ENCODE data around the gene CBX1.

Gene CBX1

DNA sequence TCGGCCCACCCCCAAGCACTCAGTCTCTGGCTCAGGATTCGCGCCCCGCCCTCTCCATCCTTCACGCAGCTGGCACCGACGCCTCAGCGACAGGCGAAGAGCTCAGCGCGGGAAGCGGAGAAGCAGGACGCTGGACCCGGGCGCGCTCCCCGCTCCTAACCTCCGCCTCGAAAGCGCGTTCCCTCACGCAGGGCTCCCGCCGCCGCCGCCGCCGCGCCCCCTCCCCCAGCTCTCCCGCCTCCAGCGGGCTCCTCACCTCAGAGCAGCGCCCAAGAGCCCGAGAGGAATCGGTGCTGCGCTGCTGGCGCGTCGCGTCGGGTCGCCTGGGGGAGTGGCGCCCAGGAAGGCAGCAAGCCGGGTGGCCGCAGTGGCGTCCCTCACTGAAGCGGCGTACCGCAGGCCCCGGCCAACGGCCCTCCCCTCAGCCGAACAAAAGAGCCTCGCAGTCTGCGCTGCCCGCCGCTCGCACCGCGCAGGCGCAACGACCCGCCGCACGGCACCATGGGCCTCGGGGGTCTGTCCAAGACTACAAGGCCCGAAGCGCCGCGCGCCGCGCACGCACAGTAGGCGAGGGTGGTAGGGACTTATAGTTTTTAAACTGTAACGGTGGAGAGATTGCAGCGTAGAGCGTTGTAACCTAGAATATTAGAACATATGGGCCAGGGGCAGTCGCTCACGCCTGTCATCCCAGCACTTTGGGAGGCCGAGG is at the start of gene CBX1:
TSS of gene CBX1 (minus strand) at position 467 of the 709 bp plus-strand sequence. CDS start 24,474 bp downstream, outside the sequence.
- DNase-seq (ENCODE audit: low read depth) = peak; percentile 91

DNA sequence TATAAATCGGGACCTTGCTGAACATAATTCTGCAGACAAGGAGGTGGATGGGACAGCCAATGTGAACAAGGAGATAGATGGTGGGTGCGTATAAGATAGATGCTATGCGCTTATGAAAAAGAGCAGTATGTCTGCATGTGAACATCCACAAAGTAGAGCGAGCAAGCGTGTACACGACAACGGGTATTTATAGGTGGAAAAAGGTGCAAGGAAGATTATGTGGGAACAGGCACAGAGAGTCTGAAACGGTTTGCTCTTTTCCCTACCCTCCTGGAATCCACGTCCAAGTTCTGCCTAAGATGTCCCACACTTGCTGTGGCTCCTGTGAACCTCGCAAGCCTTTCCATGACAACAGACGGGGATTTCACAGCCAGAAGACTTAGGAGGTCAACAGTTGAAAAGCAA is 49.3 kb upstream of the CBX1 start:
- DNase-seq (ENCODE audit: low read depth) = no peak

DNA sequence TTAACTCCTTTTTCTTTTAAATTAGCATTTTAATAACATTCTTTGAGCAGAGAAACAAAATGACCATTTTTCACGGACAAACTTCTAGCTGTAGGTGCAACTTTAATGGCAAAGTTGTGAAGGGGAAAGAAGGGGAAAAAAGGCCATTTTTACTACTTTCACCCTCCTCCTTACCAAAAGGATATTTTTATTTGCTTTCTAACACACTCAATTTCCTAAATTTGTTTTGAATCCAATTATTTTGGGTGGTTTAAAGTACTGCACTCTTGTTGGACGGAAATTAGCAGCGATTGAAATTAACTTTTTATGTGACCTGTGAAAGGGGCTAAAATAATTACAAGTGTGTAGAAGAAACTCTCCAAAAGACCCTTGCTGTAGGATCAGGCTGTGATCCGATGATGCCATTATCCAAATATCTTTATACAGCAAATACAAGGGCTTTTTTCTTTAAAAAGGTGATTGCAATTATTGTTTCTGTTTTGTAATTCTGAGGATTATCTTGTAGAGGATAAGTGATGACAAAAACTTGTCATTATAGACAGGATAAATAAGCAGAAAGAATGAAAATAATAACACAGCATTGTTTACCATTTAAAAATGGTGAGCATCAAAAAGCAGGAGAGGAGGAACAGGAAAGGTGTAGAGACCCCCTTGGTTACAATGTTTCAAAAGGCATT is 48.6 kb upstream of the CBX1 start:
- no peak for DNase-seq (ENCODE audit: low read depth)

DNA sequence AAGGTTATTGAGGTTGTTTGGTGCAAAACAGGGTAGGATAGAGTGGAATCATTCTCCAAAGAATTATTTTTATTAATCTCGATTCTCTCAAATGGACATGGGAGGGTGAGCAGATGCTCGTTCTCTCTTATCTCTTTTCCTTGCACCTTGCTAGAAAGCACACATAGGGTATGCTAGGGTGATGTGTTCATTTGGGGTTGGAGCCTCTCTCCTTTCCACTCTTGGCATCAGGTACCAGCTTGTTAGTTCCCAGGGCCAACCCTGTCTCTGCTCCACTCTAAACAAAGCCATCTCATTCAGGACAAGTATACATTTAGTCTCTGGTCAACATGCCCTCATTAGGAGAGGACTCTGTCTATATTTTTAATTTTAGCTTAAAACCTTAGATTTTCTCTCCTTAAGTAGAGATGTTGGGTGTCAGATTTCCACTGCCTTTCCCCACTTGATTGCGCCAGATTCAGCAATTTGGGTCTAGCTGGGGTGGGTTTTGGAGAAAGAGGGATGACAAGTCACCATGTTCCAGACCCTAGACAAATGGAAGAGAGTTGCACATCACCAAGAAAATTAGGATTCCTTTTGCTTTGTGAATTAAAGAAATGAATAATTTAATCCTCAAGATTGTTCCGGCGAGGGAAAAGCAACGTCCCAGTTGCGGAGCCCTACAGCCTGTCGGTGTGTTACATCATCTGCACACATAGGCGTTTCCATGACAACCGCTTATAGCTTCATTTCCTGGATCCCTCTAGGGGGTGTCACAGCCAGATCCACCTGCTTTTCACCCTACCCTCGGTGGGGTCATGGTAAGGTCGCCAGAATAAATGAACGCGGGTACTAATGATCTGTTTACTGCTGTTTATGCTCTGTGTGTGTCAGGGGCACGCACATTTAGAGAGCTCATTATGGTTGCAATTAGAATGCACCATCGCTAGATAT is 47.8 kb upstream of the CBX1 start:
- no peak for DNase-seq (ENCODE audit: low read depth)

DNA sequence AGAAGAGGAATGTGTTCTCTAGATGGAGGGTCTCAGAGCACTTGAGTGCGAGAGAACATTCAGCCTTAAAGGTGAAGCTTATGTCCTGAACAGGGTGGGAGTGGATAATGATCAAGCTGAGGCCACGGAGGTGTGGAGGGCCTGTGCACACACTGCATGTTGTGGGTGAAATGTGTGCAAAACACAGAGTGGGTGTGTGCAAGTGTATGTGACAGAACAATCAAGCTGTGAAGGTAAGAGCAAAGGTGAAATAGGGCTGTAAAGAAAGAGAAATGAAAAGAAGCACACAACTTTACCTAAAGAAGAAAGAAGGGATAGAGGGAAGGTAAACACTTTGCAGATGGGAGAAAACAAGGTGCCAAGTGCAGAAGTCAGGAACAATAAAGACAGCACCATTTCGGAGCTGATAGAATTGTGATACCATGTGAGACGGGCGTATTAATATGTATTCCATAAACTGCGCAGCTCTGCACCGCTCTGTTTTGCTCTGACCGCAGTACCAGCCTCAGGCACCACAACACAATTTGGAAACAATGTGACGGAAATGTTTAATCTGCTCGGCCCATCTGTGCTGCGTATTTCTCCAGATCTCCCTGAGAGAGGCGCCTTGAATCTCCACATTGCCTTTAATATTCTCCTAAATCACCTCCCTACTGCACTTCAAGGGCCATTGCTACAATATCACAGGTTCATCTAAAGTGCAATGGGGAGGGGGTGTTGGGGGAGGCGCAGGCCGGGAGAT is 46.9 kb upstream of the CBX1 start:
- DNase-seq (ENCODE audit: low read depth) = no peak

DNA sequence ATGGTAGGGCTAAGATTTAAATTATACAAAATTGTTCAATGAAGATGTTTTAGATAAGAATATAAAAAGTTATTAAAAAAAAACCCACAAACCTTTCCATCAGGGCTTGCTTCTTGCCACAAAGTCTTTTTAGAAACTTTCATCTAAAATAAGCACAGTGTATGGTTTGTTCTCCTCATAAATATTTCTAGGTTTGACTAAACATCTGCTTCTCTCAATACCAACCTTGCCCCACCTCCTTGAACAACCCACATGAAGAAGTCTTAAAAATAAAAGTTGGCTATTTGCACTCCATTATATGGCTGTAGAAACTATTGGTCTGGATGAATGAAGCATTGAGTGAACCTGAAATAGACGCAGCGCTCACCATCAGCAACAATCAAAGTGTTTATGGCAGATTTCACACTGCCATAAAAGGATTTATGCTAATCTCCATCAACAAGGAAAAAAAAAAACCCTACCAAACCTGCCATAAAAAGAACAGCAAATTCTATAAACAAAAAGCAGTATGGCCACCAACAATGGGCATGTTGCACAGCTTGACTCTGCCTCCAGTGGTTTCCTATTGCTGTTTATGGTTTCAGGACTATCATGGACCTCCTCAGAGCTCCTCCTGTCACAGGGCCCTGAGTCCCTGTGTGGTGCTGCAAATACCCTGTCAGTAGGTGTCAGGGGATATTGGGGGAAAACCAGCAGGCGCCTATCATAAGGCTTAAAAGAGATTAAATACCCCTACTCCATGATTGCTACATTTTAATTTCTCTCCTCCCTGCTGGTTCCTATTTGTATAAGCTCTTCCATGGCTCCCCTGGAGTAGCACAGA is 43.9 kb upstream of the CBX1 start:
- no peak for DNase-seq (ENCODE audit: low read depth)

DNA sequence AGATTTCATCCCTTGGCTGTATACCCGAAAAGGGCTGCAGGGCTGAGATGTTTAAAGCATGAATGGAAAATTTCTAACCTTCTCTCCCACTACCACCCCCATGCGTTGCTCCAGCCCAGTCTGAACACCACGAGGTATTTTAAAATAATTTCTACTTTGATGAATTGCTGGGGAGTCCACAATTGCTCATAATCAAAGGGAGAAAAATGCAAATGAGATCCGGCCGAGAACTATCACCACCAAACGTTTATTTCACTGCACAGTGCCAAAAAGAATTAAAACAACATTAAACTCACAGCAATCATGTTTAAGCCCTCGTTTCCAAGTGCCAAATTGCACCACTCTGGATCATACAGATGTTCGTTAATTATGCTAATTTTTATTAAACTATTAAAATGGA is 43.0 kb upstream of the CBX1 start:
- no peak for DNase-seq (ENCODE audit: low read depth)

DNA sequence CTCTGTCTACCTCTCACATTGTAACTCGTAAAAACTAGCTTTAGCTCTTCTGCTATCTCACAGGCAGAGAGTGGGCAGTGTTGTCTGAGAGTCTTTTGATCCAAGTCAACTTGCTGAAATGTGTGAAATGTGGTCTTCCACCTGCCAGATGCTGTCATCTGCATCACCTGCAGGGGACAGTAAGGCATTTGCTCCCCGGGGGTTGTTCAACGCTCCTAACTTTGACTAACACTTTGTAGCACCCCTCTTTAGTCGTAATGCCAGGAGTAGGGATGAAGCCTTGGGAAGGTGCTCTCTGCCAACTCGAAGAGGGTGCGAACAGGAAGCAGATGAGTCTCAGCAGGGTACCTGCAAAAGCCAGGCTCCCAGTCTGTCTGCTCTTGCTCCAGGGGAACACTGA is 42.4 kb upstream of the CBX1 start:
- DNase-seq (ENCODE audit: low read depth) = no peak

DNA sequence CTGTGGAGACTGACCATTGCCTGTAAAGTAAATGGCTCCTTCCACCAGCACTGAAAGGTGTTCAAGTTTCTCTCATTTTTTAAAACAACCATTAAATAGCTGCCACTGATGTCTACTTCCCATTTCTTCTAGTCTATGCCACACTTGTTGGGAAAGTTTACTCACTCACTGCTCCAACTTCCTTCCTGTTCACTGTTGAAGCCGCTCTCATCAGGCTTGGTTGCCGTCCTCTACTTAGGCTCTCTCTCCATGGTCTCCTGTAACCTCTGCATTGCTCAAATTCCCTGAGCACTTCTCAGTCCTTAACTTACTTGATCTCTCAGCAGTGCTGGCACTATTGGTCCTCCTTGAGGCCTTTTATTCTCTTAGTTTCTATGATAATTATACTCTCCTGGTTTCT is 38.7 kb upstream of the CBX1 start:
- DNase-seq (ENCODE audit: low read depth) = no peak

DNA sequence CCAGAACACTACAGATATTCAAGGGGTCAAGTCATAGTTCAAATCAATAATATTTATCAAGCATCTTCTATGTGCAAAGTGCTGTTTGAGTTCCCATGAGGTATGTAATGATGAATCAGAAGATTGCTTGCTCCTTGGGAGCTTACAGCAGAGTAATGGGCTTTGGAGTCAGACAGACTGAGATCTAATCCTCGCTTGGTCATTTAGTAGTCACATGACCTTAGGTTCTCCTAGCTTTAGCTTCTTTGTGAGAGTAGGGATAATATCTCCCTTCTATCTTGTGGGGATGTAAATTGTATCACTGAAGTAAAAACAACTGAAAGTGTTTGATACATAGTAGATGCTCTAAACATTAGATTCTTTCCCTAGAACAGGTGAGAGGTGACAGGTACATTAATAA is 36.4 kb upstream of the CBX1 start:
- DNase-seq (ENCODE audit: low read depth) = no peak

DNA sequence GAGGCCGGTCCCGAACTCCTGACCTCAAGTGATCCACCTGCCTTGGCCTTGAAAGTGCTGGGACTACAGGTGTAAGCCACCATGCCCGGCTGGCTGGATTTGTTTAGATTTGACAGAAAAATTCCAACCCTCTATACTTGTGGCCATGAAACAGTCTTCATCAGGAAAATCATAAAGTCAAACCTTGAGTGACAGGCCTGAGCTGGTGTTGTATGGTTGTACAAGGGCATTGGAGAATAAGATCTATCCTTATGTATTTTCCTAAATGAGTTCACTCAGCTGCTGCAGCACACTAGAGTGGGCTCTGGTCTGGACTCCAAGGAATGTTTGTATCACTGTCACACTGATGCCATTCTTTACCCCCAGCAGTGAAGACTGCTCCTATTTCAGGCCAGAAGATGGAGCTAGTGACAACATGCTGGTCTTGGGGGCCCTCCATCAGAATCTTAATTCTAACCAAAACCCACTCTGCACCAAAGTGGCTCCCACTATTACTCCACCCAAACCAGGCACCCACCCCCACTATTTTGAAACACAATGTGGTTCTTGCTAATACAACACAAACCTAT is 33.7 kb upstream of the CBX1 start:
- DNase-seq (ENCODE audit: low read depth) = no peak

DNA sequence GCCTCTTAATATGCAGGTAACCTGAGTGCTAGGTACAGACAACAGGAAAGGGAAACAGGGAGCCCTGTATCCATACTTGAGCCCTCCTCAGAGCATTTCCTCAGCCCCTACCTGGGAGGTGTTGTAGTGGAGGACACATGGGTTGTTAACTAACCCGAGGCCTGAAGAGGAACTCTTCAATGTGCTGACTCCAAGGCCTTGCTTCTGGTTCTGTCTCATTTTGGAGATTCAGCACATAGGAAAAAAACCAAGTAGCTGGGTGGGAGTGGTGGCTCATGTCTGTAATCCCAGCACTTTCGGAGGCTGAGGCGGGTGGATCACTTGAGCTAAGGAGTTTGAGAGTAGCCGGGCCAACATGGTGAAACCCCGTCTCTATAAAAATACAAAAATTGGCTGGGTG is 31.1 kb upstream of the CBX1 start:
- DNase-seq (ENCODE audit: low read depth) = no peak

DNA sequence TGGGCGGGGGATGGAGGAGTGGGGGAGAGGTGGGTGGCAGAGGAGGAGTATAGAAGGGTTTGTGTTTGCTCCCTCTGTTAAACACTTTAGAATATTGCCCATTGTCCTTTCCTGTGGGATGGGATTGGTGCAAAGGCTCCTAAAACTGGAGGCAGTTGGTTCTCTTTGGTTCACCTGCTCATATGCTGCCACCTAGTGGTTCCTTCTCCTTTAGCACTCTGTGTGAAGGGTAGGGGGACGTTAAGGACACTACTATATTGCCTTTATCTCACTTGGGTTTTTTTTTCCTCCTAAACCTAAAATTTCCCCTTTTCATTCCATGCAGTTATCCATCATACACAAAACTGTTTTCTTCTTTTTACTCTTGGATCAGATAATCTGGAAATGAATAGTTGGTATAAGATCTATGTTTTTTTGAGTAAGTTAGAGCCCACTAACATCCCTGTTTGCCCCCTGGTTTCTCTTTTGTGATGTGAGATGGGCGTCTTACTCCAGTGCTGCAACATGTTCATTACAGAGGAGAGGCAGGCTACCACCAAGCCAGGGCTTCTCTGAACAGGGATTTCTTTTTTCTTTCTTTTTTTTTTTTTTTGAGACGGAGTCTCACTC is 30.0 kb upstream of the CBX1 start:
- DNase-seq (ENCODE audit: low read depth) = peak; percentile 11

DNA sequence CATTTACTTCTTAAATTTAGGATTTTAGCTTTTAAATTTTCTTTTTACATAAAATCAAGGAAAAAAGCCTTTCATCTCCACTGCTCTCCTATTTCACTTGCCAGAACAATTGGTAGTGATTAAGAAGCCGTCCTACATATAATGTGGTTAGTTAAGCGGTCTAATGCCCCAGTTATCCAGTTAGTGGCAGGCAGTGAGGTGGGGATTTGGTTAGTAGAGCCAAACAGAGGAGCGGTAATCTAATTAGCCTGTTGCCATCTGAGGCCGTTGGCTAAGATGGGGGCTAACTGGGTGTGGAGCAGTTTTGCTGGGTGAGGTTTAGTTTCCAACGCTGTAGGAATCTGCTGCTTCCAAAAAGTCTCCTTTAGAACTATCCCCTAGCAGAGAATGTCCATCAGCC is 28.7 kb upstream of the CBX1 start:
- no peak for DNase-seq (ENCODE audit: low read depth)

DNA sequence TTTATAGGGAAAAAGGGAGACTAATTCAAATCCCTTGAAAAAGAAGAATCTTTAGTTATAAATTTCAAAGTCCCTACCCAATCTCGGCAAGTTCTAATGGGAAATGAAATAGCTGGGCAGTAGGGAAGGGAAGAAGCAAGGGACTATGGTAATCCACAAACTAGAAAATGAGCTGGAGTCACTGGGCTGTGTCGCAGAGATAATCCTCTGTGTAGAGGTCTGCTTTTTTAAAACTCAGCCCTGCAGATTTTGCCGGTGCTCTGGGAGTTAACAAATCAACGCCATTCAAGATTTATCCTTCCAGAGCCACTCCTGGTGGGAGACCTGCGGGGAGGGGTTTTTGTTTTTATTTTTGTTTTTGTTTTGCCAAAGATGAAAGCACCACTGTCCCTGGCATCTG is 27.1 kb upstream of the CBX1 start:
- DNase-seq (ENCODE audit: low read depth) = no peak

DNA sequence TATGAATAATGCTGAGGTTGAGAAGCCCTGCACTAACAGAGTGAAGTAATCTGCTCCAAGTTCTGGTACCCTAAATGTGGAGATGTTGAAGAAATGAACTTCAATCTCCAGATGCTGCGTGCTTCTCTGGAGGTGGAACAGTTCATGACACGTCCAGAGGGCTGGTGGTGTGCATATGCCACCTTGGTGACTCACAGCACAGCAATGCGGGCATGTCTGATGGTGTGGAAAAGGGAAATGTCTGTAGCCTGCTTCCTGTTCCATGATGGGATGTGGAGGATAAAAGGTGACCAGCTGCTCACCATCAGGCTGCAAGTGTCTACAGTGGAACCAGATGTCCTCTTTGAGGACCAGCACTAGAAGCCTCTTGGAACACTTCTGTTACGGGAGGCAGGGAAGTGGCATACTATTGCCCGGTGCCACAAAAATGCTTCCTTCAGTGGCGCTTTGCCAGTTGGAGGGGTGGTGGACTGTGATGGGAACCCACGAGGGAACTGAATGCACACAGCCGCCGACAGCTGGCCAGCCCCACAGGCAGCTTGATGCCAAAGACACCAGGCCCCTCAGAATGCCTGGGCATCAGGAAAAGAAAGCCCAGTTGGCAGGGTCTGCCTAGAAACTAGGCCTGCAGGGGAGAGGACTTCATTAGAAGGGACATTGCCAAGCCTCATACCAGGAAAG is 26.2 kb upstream of the CBX1 start:
- DNase-seq (ENCODE audit: low read depth) = no peak

DNA sequence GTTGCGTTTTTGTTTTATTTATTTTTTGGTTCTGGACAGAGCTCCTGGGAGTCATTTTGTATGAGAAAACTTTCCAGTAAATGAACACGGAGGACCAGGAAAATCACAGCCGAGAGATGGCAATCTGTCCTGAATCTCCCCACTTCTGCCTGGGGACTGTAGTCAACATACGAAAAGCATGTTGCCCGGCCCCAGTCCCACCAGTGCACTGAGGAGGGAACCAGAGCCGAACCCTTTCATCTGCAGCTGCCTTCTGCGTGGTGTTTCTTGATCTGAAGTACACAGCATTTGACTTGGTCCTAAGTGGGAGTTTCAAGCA is 25.2 kb upstream of the CBX1 start:
- no peak for DNase-seq (ENCODE audit: low read depth)

DNA sequence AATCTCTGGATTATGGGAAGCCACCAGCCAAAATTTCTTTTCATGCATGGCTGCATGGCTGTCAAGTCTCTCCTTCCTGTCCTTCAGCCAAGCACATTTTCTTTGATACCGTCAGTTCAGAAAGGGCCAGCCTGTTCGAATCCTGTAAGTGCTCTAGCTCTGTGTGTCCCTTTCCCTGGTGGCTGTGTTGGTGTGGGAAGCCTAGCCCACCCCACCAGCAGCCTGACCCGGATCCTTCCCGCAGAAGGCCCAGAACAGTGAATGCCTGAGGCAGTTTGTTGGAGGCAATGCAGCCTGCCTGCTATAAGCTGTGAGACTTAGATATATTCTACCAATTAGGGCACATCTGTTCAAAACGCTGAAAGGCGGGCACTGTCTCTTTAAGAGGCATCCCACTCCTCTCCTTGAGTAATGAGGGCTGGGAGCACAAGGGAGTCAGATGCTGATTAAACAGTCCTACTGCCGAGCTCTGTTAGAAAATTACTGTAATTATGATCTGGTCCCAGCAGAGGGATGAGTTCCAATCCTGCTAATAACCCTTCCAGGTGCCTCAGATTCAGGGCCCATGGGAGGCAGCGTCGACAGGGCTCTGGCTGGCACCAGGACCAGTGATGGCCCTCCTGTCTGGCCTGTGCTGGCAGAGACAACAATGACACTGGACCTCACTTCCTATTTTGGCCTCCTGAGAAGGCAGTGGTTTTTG is 24.7 kb upstream of the CBX1 start:
- no peak for DNase-seq (ENCODE audit: low read depth)

DNA sequence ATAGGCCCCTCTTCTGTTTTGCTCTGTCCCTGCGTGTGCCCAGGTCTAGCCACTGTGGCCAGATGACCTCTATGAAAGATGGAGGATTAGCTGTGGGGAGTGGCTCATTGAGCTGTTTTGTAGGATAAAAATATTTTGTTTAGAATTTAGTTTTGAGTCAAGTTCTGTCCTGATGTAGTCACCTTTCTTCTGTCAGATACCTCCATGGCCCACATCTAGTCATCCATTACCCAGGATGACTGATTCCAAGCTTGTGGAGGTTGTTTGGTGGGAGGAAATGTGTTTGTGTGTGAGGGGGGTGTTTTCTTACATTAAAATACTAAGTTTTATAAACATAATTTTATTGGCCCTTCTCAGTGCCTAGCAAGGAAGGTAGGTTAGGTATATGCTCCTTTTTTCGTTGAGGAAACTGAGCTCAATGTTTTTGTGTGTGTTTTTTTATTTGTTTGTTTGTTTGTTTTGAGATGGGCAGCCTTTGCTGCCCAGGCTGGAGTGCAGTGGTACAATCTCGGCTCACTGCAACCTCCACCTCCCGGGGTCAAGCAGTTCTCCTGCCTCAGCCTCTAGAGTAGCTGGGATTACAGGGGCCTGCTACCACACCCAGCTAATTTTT is 22.6 kb upstream of the CBX1 start:
- DNase-seq (ENCODE audit: low read depth) = no peak

All from activated T-helper 9 cell treated with anti-CD3 and anti-CD28 coated beads, Interleukin-2, amount 50 U/mL, for 16 hours (primary cell).